GM19043 (cell line): ENCODE results near the gene PLD6.
"Not testable (repeated sequence)": the region's sequence is repeated elsewhere in the genome, so short reads cannot be mapped to it uniquely, and the experiment has no call there.

Source experiments
- ATAC-seq: cut with Tn5 transposase; IDR thresholded peaks from one replicate; pipeline ENCODE4 v1.9.1; 2021; ENCODE audit warnings: low read depth; ENCODE audit not compliant: unreplicated experiment

The PLD6 gene

DNA sequence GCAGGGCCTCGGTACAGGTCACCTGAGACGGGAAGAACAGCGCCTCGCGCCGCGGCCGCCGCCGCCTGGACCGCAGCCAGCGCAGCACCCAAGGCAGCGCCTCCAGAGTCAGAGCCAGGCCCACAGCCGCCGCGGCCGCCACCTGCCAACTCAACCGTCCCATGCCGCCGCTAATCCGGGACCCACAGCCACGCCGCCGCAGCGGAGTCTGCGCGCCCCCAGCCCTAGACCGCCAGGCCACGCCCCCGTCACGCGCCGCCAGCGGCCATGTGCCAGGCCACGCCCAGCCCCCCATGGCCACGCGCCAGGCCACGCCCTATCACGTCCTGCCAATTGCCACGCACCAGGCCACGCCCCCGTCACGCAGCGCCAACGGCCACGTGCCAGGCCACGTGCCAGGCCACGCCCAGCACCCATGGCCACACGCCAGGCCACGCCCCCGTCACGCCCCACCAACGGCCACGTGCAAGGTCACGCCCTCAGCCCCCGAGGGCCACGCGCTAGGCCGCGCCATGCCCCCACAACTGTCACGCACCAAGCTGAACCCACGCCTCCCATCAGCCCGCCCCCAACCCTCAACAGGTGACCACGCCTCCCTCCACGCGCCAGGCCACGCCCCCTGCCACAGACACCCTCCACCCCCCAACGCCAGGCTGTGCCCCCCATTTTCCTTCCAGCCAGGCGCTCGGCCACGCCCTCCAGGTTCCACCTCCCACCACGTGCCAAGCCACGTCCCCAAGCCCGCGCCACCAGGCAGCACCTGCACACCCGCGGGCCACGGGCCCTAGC is at the start of gene PLD6:
Gene PLD6, minus strand, starts transcription at position 210 of the 789 bp plus-strand sequence. Its CDS starts 47 bp downstream, at position 163.
- ATAC-seq: no peak

DNA sequence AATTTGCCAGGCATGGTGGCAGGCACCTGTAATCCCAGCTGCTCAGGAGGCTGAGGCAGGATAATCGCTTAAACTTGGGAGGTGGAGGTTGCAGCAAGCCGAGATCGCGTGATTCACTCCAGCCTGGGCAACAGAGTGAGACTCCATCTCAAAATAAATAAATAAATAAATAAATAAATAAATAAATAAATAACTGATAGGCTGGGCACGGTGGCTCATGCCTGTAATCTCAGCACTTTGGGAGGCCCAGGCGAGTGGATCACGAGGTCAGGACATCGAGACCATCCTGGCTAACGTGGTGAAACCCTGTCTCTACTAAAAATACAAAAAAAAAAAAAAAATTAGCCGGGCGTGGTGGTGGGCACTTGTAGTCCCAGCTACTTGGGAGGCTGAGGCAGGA is 49.6 kb upstream of the PLD6 start:
- not testable (repeated sequence) for ATAC-seq

DNA sequence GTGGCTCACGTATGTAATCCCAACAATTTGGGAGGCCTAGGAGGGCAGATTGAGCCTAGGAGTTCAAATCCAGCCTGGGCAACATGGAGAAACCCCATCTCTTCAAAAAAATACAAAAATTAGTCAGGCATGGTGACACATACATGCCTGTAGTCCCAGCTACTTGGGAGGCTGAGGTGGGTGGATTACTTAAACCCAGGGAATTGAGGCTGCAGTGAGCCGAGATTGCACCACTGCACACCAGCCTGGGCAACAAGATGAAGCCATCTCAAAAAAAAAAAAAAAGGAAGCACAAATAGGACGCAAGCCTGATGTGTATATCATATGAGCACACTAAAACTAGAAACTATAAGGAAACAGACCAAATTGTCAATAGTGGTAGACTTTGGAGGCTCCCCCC is 47.9 kb upstream of the PLD6 start:
- no peak for ATAC-seq

GRCh38 chr17:17253406-17253805 is 47.3 kb upstream of the PLD6 start:
- ATAC-seq: no peak

- no peak for ATAC-seq
These were observed 46.1 kb upstream of the PLD6 start for GRCh38 chr17:17252149-17252661.

DNA sequence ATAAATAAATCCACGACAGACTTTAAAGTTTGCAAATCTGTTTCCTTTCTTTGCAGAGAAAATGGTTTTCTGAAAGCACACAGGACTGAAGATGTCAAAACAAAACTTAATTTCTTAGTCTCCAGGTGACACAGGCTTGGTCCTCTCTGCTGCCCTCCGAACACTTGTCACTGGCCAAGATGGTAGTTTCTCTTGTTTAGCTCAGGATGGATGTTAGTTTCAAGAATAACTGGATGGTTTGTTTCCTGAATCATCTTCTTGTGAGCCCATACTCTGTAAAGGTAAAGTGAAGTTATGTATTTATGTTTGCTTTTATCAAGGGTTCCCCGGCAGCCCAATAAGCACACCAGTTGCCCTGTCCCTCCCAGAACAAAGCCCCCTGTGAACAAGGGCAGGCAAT is 40.7 kb upstream of the PLD6 start:
- no peak for ATAC-seq

GRCh38 chr17:17243163-17243562 is 37.0 kb upstream of the PLD6 start:
- ATAC-seq: no peak

DNA sequence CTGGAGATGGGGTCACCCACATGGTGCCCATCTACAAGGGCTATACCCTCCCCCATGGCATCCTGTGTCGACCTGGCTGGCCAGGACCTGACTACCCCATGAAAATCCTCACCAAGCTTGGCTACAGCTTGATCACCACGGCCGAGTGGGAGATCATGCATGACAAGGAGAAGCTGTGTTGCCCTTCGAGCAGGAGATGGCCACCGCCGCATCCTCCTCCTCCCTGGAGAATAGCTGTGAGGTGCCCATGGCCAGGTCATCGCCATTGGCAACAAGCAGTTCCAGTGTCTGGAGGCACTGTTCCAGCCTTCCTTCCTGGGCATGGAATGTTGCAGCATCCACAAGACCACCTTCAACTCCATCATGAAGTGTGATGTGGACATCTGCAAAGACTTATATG is 36.1 kb upstream of the PLD6 start:
- ATAC-seq: no peak

- ATAC-seq: no peak
These were observed 35.5 kb upstream of the PLD6 start for GRCh38 chr17:17241656-17242055.

GRCh38 chr17:17239832-17240231 is 33.7 kb upstream of the PLD6 start:
- ATAC-seq: no peak

DNA sequence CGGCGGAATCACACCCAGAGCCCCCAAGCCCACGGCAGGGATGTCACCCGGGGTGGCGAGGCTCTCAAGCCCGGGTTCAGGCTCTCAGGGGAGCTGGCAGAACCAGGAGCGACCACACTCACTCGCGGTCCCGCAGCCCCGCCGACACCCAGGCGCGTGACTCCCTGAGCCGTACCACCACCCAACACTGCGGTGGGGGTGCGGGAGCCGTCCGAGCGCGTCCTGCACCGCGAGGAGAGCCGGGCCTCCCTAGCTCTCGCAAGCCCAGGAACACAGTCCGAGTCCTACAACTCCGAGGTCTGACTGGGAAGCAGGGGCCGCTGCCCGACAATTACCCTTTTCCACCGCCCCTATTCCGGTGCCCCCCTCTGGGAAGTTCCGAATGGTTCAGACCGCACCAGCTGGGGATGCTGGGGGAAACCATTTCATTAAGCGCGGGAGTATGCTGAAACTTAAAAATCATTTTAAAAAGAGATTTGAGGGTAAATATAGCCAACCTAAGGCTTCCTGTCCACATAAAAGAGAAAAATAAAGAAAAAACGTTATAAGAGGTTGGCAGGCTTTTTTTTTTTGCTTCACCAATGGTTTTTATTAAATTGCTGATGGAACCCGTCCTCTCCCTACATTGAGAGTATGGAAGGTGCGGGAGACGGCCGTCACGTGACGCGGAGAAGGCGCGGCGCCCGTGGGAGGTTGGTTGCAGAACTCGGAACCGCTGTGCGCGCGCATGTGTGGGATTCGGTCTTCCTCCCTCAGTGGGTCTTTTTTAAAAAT is 31.1 kb upstream of the PLD6 start, which contains the start of gene FLCN:
Gene FLCN, minus strand, starts transcription at position 143 of the 774 bp plus-strand sequence. CDS start 9,031 bp downstream, outside the sequence.
- peak; percentile 56 for ATAC-seq

- ATAC-seq: peak; percentile 23
These were observed 30.3 kb upstream of the PLD6 start for GRCh38 chr17:17236295-17237025.

GRCh38 chr17:17235212-17236174 is 29.4 kb upstream of the PLD6 start:
- ATAC-seq: no peak

DNA sequence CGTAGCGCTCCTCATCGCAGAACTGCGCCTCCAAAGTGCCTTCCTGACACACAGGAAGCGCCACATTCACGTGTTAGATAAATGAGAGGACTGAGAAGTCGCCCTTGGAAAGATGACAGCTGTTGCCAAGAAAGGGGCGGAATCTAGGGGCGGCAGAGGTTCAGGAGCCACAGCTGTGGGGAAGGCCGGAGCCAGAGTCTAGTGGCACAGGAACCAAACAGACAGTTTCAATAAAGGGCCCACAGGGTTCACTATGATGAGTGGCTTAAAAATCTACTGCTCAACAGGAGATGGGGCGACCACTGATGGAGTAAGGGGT is 26.1 kb upstream of the PLD6 start:
- no peak for ATAC-seq

DNA sequence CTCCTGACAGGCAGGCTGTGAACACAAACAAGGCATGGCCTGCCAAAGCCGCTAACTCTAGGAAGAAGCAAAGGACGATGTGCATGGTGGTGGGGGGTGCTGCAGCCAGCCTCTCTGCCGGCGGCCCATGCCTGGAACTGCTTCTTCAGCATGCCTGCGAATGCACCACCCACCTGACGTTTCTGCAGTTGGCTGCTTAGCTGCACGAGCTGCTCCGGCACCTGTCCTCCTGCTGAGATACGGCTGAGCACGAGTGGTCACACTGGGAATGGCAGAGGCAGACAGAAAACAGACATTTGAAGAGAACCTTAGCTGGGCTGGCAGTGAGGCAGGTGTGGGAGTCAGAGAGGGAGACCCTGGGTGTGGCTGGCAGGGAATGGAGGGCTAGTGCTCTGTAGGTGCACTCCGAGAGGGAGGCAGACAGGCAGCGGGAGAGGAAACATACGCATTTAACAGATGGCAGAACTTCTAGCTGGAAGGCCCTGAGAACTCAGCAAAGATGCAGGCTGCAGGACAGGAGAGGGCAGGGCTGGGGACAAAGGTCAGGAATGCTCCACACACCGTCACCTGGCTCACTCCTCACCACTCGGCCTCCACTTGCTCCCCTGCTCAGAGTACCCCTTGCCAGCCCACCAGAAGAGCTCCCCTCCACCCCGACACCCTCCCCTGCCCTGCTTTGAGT is 25.6 kb upstream of the PLD6 start:
- ATAC-seq: no peak

- ATAC-seq: no peak
These were observed 23.6 kb upstream of the PLD6 start for GRCh38 chr17:17229416-17230384.

DNA sequence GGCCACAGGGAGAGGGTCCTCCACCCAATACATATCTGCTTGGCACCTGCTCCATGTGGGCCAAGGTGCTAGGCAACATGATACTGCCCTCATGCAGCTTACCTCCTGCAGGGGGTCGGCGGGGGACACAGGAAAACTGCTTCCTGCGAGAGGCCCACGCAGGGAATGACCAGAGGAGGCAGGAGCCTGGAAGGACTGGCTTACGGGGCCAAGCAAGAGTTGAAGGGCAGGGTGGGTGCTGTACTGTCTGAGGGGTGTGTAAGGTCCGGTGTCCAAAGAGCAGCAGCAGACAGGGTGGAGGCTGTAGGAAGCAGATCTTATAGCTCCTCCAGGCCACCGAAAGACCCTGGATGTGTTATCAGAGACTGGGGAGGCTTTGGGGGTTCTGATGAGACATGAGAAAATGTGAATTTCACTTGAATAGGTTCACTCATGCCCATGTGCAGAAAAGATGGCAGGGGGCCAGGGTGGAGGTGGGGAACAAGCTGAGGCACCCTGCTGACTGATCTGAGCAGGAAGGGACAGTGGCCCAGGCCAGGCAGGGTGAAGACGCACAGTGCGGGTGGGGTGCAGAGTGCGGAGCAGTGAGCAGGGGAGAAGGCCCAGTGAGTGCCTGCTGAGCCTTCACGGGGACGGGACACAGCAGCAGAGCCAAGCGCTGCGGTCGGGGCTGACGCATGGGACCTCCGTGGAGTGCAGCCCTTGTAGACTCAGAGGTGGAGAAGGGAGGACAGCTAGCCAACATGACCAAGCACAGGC is 22.6 kb upstream of the PLD6 start:
- ATAC-seq: no peak
